GM12865 (cell line): Measurements from ENCODE around the gene LAMTOR2.

Source experiments
- DNase-seq: peaks from one replicate; pipeline ENCODE4 v3.0.0; 2010; ENCODE audit warnings: low read depth
- H3K4me3 ChIP-seq: 2 replicates; pipeline ENCODE4 v1.5.1; 2011; ENCODE audit warnings: mild to moderate bottlenecking, low read depth, low read length, control low read depth
- TF ChIP-seq, protein P1 (sequence below): IDR thresholded peaks from 2 replicates; pipeline ENCODE4 v1.5.1; 2011; ENCODE audit warnings: low read length, control low read depth, low read depth, inconsistent platforms; ENCODE audit not compliant: insufficient read depth; ENCODE audit errors: missing control alignments

The LAMTOR2 gene

DNA sequence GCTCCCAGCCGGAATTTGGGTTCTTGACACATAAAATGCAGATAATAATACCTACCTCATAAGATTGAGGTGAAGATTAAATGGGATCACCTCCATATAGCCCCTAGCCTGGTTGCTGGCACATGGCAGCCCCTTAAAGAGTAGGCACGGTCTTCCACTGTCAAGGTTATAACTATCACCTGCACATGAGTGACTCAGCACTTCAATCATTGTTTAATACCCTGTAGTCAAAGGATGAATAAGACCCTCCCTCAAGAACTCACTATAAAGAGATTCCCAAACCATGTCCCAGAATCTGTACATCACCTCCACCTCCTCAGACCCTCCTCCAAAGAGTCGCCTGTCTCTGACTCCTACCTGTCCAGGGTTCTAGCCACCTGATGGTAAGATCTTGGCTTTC is 53.5 kb downstream of the LAMTOR2 start:
- no peak for DNase-seq
- H3K4me3 ChIP-seq = no peak overlapping the region
- TF ChIP-seq, protein P1, sequence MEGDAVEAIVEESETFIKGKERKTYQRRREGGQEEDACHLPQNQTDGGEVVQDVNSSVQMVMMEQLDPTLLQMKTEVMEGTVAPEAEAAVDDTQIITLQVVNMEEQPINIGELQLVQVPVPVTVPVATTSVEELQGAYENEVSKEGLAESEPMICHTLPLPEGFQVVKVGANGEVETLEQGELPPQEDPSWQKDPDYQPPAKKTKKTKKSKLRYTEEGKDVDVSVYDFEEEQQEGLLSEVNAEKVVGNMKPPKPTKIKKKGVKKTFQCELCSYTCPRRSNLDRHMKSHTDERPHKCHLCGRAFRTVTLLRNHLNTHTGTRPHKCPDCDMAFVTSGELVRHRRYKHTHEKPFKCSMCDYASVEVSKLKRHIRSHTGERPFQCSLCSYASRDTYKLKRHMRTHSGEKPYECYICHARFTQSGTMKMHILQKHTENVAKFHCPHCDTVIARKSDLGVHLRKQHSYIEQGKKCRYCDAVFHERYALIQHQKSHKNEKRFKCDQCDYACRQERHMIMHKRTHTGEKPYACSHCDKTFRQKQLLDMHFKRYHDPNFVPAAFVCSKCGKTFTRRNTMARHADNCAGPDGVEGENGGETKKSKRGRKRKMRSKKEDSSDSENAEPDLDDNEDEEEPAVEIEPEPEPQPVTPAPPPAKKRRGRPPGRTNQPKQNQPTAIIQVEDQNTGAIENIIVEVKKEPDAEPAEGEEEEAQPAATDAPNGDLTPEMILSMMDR = no peak
